ENCODE measurements around the gene WNT3. TPM values are rescaled to one million over a fixed set of nuclear protein-coding genes. Genes with fewer than 3 reads are reported as not detected.

Gene WNT3
- total and polyA plus RNA-seq, 2 of the 8 experiments (the other 6 are each of a cell fraction or from before 2014, with no cell fraction given) = 0.56 to 2.0 TPM

DNA sequence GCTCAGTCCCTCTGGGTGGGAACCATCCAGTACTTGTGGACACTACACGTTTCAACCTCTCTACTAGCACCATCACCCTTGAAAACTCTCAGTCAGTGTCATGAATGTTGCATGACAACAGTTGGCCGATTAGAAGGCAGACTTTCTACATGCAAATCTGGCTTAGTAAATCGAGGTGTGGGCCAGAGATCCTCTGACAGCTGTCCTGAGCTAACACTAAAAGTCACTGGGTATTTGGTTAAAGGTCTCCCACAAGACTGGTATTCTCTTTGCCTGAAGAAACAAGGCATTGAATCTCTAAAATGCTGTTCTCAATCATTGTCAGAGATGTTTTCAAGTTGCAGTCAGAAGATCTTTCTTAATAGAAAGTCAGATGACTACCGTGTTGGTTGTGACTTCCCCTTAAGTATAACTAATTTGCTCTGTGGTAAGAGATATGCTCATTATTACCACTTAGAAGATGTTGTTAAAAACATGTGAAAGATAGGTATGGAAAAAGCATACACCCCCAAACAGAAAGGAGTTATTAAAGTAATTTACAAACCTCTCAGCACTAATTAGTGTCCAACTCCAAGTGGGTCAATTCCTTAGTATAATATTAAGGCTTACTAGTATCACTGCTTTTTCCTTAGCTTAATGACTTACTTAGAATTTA, 62.3 kb downstream of the WNT3 start:
- Histone ChIP-seq H3K18ac (ENCODE audit: extremely low read depth, low read length) (no peak overlapping the region), H3K36me3 (ENCODE audit: control insufficient read depth in 2 of 4, insufficient read depth in 4 of 4, low read length in 3 of 4) (peaks cover 0 to 2% (median 0%) of the 10 kb centered on the region in 4 experiments; a peak in 3 of 8 replicates), H3K79me1 (ENCODE audit: low read depth, low read length) (no peaks in the 10 kb centered on the region), H2BK12ac (ENCODE audit: low read depth, low read length) (no peak overlapping the region), H2BK120ac (replicated peaks; ENCODE audit: low read depth, low read length) (no peak overlapping the region), H3K4ac (replicated peaks; ENCODE audit: insufficient read length, low read depth, low read length) (no peak overlapping the region), H2AFZ (ENCODE audit: low read length) (no peak overlapping the region), H3K4me3 (ENCODE audit: extremely low read depth in 1 of 4, insufficient read depth in 2 of 4, low read depth in 3 of 4, low read length in 4 of 4) (no peak overlapping the region), H3K56ac (replicated peaks; ENCODE audit: insufficient read length, low read depth, low read length) (no peak overlapping the region), H3K79me2 (ENCODE audit: control insufficient read depth in 1 of 2, insufficient read depth in 2 of 2, low read length in 2 of 2) (no peaks in the 10 kb centered on the region), H3K9ac (replicated peaks in 1 of 4; ENCODE audit: extremely low read depth in 1 of 4, low read depth in 3 of 4, low read length in 3 of 4) (no peak overlapping the region), H4K8ac (ENCODE audit: extremely low read depth, insufficient read depth, low read length) (no peak overlapping the region), H3K4me2 (ENCODE audit: insufficient read depth in 1 of 2, low read depth in 2 of 2, low read length in 2 of 2) (no peak overlapping the region), H2BK20ac (ENCODE audit: low read length) (no peak overlapping the region), H3K23me2 (ENCODE audit: low read depth, low read length) (no peaks in the 10 kb centered on the region), H2BK5ac (ENCODE audit: low read depth, low read length) (no peak overlapping the region), H3K9me3 (ENCODE audit: insufficient read depth in 2 of 2, low read depth in 1 of 2, low read length in 1 of 2) (no peaks in the 10 kb centered on the region), H3K27ac (ENCODE audit: low read depth, low read length) (no peak overlapping the region), H3K14ac (ENCODE audit: insufficient read length) (no peak overlapping the region), H4K91ac (replicated peaks; ENCODE audit: insufficient read length, low read length) (no peak overlapping the region), H2BK15ac (ENCODE audit: low read length) (no peak overlapping the region), H2AK5ac (ENCODE audit: low read depth, low read length) (no peak overlapping the region), H4K20me1 (replicated peaks in 1 of 2; ENCODE audit: control insufficient read depth in 1 of 2, insufficient read depth in 2 of 2, low read length in 2 of 2) (peaks cover 0 to 2% of the 10 kb centered on the region in 2 experiments), H3K27me3 (replicated peaks in 1 of 4; ENCODE audit: control insufficient read depth in 3 of 4, extremely low read depth in 1 of 4, insufficient read depth in 3 of 4, low read length in 3 of 4) (peaks cover 0 to 2% (median 0%) of the 10 kb centered on the region in 4 experiments; a peak in 1 of 7 replicates), H4K5ac (ENCODE audit: insufficient read length, low read depth, low read length) (no peak overlapping the region), H3K4me1 (replicated peaks in 1 of 4; ENCODE audit: control insufficient read depth in 3 of 4, insufficient read depth in 4 of 4, low read length in 3 of 4) (no peaks in the 10 kb centered on the region), H3K23ac (ENCODE audit: insufficient read length) (no peak overlapping the region)
- no peak for DNase-seq (ENCODE audit: low read depth in 1 of 2, low spot score in 2 of 2)
- no peak for FAIRE-seq
- no peak for TF ChIP-seq RXRA (IDR thresholded peaks at IDR 0.05; ENCODE audit: insufficient read depth, low read depth, low read length)
- POLR2A ChIA-PET (ENCODE audit: partially characterized antibody) = interaction anchor here (0.6 kb wide), 1 partner anchor 11 kb away, joined by 3 read pairs; no protein-coding TSS in a partner anchor
- 87% methylated on average over 4 of the region's 4 CpGs; no CpG with 5 or more reads in 1 of the 2 experiments for WGBS, 2 experiments (ENCODE audit: extremely low coverage in 1 of 2, insufficient coverage in 1 of 2, insufficient read length in 1 of 2, insufficient replicate concordance in 2 of 2, low coverage in 1 of 2, low lambda C conversion rate in 2 of 2, missing lambda C conversion rate in 1 of 2)
- CTCF ChIA-PET (ENCODE audit: partially characterized antibody) = interaction anchor here (1.4 kb wide), 1 partner anchor 9 kb away, joined by 4 read pairs; no protein-coding TSS in a partner anchor

Data from H1 (cell line).